Retinal pigment epithelial cell (primary cell): ENCODE data around the gene ZBTB40.
A peak's percentile ranks its signal among the peaks of the same experiment; 100 is the strongest.

Experiments
- DNase-seq: peaks from one replicate; pipeline ENCODE4 v3.0.0-alpha.2; 2010; ENCODE audit warnings: low read depth
- H3K4me3 ChIP-seq: 2 replicates; pipeline ENCODE4 v1.5.1; 2011; ENCODE audit warnings: mild to moderate bottlenecking, low read length, control low read depth, moderate library complexity
- CTCF ChIP-seq: conservative IDR thresholded peaks from 2 replicates; pipeline ENCODE4 v1.5.1; 2011; ENCODE audit warnings: low read depth, low read length, control low read depth, inconsistent platforms

The ZBTB40 gene

GRCh38 chr1:22454476-22455056, 2.9 kb downstream of the ZBTB40 start:
- no peak for TF ChIP-seq CTCF
- DNase-seq = no peak
- no peak overlapping the region for H3K4me3 ChIP-seq

- no peak overlapping the region for H3K4me3 ChIP-seq
- TF ChIP-seq CTCF = peak; percentile 4
- no peak for DNase-seq
Measured at GRCh38 chr1:22457345-22457744, 5.7 kb downstream of the ZBTB40 start.

GRCh38 chr1:22457836-22458235, 6.2 kb downstream of the ZBTB40 start:
- DNase-seq = no peak

GRCh38 chr1:22461100-22461499, 9.4 kb downstream of the ZBTB40 start:
- DNase-seq = no peak
- TF ChIP-seq CTCF = no peak

More at GRCh38 chr1:22457836-22458235, 6.2 kb downstream of the ZBTB40 start:
- H3K4me3 ChIP-seq = no peak overlapping the region
- TF ChIP-seq CTCF = no peak

GRCh38 chr1:22461678-22462527, 10.3 kb downstream of the ZBTB40 start:
- H3K4me3 ChIP-seq = no peak overlapping the region
- DNase-seq = no peak
- TF ChIP-seq CTCF = no peak

More at GRCh38 chr1:22461100-22461499, 9.4 kb downstream of the ZBTB40 start:
- H3K4me3 ChIP-seq = no peak overlapping the region

GRCh38 chr1:22462928-22463327, 11.3 kb downstream of the ZBTB40 start:
- no peak for TF ChIP-seq CTCF
- H3K4me3 ChIP-seq = no peak overlapping the region
- DNase-seq = no peak
